Astrocyte of the spinal cord (primary cell): Measurements from ENCODE around the gene RHOB.

Source experiments
- DNase-seq: peaks from one replicate; pipeline ENCODE4 v3.0.0; 2011; ENCODE audit warnings: low read depth, low spot score
- H3K4me3 ChIP-seq: 2 replicates; pipeline ENCODE4 v1.5.1; 2011; ENCODE audit warnings: low read depth, mild to moderate bottlenecking, low read length, moderate library complexity
- in situ Hi-C: cut with HindIII; loops from 2 replicates; pipeline ENCODE4 v1.10.0; 2017; ENCODE audit warnings: low sequenced_read_pairs
- TF ChIP-seq, protein P1 (sequence below): IDR thresholded peaks from 2 replicates; pipeline ENCODE4 v1.5.1; 2012; ENCODE audit warnings: low read depth, mild to moderate bottlenecking, low read length, inconsistent platforms

The RHOB gene

DNA sequence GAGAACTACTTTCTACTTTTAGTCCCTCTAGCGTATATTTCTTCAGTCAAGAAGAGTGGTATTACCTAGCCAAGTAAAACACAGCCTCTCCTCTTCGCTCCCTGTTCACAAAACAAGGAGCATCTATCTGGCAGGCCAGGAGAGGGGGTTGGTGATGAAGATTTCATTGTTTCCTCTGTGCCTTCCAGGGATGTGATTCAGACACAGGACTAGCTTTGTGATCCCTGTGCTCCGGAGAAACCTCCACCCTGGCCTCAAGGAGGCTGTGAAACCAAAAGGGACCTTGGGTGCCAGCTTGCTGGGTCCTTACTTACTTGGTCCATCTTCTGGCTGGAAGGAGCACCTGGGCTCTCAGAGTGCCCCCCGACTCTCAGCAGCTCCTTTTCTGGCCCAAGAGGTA lies 5.7 kb downstream of the RHOB start:
- no peak overlapping the region for H3K4me3 ChIP-seq
- in situ Hi-C loops: no loop called here
- TF ChIP-seq, protein P1, sequence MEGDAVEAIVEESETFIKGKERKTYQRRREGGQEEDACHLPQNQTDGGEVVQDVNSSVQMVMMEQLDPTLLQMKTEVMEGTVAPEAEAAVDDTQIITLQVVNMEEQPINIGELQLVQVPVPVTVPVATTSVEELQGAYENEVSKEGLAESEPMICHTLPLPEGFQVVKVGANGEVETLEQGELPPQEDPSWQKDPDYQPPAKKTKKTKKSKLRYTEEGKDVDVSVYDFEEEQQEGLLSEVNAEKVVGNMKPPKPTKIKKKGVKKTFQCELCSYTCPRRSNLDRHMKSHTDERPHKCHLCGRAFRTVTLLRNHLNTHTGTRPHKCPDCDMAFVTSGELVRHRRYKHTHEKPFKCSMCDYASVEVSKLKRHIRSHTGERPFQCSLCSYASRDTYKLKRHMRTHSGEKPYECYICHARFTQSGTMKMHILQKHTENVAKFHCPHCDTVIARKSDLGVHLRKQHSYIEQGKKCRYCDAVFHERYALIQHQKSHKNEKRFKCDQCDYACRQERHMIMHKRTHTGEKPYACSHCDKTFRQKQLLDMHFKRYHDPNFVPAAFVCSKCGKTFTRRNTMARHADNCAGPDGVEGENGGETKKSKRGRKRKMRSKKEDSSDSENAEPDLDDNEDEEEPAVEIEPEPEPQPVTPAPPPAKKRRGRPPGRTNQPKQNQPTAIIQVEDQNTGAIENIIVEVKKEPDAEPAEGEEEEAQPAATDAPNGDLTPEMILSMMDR: peak; percentile 30
- peak; percentile 67 for DNase-seq

DNA sequence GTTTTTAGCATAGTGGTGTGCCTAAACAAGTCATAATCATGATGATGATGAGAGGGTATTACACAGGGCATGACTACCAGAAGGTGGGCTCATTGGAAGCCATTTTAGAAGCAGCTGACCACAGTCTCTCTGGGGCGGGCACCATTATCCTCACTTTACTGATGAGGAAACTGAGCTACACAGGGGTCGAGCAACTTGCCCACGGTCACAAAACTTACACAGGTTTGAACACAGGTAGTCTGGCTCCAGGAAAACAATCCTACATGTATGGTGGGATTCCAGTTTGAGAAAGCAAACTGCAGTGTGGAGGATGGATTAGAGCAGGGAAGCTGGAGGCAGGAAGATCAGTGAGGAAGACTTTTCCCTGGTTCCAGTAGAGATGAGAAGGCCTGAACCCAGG lies 6.2 kb downstream of the RHOB start:
- in situ Hi-C loops: no loop called here
- DNase-seq: no peak
- TF ChIP-seq, protein P1: no peak
- no peak overlapping the region for H3K4me3 ChIP-seq

DNA sequence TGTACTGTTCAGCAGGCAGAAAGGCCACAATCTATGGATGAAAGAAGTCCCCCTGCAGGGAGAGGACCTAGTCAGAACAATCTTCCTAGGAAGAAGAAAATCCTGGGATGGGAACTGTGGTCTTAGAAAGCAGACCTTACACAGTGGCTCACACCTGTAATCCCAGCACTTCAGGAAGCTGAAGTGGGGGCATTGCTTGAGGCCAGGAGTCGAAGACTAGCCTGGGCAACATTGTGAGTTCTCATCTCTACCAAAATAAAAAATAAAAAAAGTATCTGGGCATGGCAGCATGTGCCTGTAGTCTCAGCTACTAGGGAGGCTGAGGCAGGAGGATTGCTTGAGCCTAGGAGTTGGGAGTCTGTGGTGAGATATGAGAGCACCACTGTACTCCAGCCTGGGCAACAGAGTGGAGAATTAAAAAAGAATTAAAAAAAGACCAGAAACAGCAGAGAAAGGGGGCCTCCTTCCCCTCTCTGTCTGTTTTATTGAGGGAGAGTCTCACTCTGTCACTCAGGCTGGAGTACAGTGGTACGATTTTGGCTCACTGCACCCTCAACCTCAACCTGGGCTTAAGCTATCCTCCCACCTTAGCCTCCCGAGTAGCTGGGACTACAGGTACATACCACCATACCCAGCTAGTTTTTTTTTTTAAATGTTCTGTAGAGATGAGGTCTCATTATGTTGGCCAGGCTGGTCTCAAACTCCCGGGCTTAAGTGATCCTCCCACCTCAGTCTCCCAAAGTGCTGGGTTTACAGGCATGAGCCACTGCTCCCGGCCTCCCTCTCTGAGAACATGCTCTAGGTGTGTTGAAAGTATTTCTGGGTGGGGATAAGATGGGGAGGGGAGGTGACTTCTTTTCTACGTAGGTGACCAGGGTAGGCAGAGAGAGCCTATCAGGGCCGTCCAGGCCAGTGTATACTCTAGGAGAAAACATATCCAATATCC lies 7.4 kb downstream of the RHOB start:
- in situ Hi-C loops: no loop called here
- no peak overlapping the region for H3K4me3 ChIP-seq
- TF ChIP-seq, protein P1: no peak
- DNase-seq: no peak

DNA sequence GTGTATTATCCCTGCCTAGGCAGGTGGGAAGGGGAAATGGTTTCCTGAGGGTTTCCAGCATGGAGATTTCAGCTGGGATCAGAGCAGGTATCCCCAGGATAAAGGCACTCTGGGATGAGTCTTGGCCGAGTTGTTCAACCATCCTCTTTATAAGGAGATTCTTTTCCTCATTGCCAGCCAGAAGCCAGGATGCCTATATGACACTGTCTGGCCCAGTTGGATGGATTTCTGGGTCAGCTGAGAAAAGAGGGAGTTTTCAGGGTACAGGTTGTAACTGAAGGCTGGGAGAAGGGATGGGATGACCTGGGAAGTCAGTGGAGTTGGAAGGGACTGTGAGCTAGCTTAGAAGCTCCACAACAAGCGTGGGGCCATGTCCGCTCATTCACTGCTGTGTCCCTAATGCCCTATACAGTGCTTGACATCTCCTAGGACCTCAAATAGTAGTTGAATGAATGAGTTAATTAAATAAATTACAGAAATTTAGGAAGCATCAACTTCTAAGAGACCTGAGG lies 8.3 kb downstream of the RHOB start:
- DNase-seq: no peak
- TF ChIP-seq, protein P1: no peak
- in situ Hi-C loops: no loop called here
- no peak overlapping the region for H3K4me3 ChIP-seq

DNA sequence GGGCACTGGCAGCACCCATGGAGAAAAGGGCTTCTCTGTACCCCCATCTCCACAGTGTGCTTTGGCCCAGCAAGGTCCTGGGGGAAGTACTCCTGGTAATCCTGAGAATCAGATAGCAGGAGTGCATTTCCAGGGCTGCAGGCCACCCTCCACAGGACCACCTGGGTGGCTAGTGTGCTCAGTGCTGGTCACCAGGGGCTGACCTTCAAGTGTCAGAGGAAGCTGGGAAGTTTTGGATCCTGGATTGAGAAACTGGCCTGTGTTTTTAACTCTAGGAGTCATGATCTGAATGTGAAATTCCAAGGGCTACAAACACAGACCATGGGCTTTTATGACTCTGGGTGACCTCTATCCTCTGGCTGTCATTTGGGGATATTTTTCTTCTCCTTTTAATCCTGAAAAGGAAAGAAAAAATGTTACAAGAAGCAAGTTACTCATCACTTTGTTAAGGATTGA lies 9.3 kb downstream of the RHOB start:
- H3K4me3 ChIP-seq: no peak overlapping the region
- TF ChIP-seq, protein P1: no peak
- in situ Hi-C loops: no loop called here
- no peak for DNase-seq

DNA sequence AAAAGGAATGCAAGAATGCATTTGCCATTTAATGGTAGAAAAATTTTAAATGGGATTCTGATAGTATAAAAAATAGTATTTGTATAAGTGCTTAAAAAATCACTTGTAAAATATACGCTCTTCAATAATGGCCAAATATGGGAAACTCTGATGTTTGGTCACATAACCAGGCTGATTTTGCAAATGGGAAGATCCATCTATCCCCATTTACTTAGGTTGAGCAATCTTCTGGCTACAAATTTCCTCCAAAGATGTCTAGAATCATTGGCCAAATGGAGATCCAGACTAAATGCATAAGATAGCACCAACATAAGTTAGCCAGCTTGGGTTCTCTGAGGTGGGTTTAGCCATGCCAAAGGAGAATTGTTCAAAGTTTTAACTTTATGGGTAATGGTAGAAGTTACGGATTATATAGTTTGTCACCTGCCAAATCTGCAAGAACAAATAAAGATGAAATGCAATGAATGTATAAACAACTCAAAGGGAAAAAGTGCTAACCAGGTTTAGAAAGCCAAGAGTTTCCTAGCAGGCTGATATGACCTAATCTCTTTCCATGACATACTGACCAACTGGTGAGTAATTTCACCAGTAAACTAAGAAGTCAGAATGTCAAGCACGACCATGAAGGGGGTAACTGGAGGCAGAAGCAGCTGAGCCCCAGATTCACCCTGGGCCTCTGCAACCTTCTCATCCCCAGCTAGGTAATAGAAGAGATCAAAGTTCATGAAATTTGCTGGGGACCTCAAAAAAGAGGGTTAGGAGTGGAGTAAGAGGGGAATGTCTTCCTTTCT lies 10.0 kb downstream of the RHOB start:
- in situ Hi-C loops: no loop called here
- DNase-seq: no peak

More for the DNA sequence above, 10.0 kb downstream of the RHOB start:
- no peak overlapping the region for H3K4me3 ChIP-seq
- TF ChIP-seq, protein P1: no peak
